K562 (cell line): ENCODE measurements around the gene NDUFS8.
"Not testable (repeated sequence)": the region's sequence is repeated elsewhere in the genome, so short reads cannot be mapped to it uniquely, and the experiment has no call there.

ENCODE experiments used
- ARID2 ChIP-seq: fragments of 450-650 bp; IDR thresholded peaks from 2 replicates; pipeline ENCODE4 v1.6.1; 2017; ENCODE audit warnings: antibody characterized with exemption, mild to moderate bottlenecking
- COPS2 ChIP-seq: fragments of 450-650 bp; conservative IDR thresholded peaks from 2 replicates; pipeline ENCODE4 v1.6.1; 2016; ENCODE audit warnings: mild to moderate bottlenecking, moderate library complexity
- CTCF ChIP-seq, 3 experiments: IDR thresholded peaks in 2 of 3; conservative IDR thresholded peaks in 1 of 3; 2 replicates each; pipeline ENCODE4 v1.5.1; 2011 to 2012; ENCODE audit warnings: low read length in 3 of 3, mild to moderate bottlenecking in 3 of 3, control low read depth in 2 of 3, improper control_type of control experiment in 1 of 3, inconsistent platforms in 1 of 3, low read depth in 1 of 3, mixed read lengths in 1 of 3, moderate library complexity in 1 of 3; ENCODE audit not compliant: insufficient read depth in 2 of 3
- GATA2 ChIP-seq: sonication (generic); formaldehyde crosslinking; IDR thresholded peaks from 2 replicates; pipeline ENCODE4 v1.4.0; 2020; ENCODE audit warnings: mild to moderate bottlenecking, missing genetic modification reagents
- NR4A1 ChIP-seq, 2 experiments: fragments of 250-450 bp in 1 of 2; fragments of 450-650 bp in 1 of 2; sonication (Bioruptor Pico) in 1 of 2; IDR thresholded peaks; 2 replicates each; pipeline versions ENCODE4 v1.4.0 to v1.6.1; 2016 to 2020; ENCODE audit warnings: mild to moderate bottlenecking in 2 of 2, missing compliant biosample characterization in 1 of 2, missing genetic modification characterization in 1 of 2, moderate library complexity in 1 of 2
- RFX7 ChIP-seq: fragments of 250-450 bp; sonication (Bioruptor Pico); IDR thresholded peaks from 2 replicates; pipeline ENCODE4 v1.5.1; 2021; ENCODE audit warnings: mild to moderate bottlenecking
- SP2 ChIP-seq: IDR thresholded peaks from 2 replicates; pipeline ENCODE4 v1.6.1; 2011; ENCODE audit warnings: mild to moderate bottlenecking, low read depth, low read length, moderate library complexity; ENCODE audit not compliant: poor library complexity, severe bottlenecking; ENCODE audit errors: extremely low read depth
- ZNF586 ChIP-seq: fragments of 450-650 bp; formaldehyde crosslinking; conservative IDR thresholded peaks from 2 replicates; pipeline ENCODE4 v1.4.0; 2020; ENCODE audit warnings: mild to moderate bottlenecking, moderate library complexity

- TF ChIP-seq CTCF (IDR thresholded peaks at IDR 0.05 in 2 of 3, conservative IDR thresholded peaks at IDR 0.05 in 1 of 3; ENCODE audit: insufficient read depth in 2 of 3, low read depth in 1 of 3, low read length in 3 of 3); SP2; RFX7 (CRISPR knock-in tag); ZNF586 (CRISPR knock-in tag); ARID2; COPS2; GATA2 (CRISPR knock-in tag); NR4A1 (CRISPR knock-in tag; IDR thresholded peaks at IDR 0.05); NR4A1 (tag; IDR thresholded peaks at IDR 0.05): not testable (repeated sequence)
These were observed 39.7 kb upstream of the NDUFS8 start for GRCh38 chr11:67990546-67991346.
